Neural progenitor cell (in vitro differentiated cells): ENCODE results near the gene PYGO2.

Experiments used
- CTCF ChIP-seq: fragments of 200-600 bp; sonication (generic); IDR thresholded peaks from 2 replicates; pipeline ENCODE4 v1.5.1; 2017; ENCODE audit warnings: antibody characterized with exemption, mild to moderate bottlenecking
- EZH2 ChIP-seq: fragments of 200-600 bp; sonication (generic); IDR thresholded peaks from 2 replicates; pipeline ENCODE4 v1.6.1; 2017; ENCODE audit warnings: antibody characterized with exemption, mild to moderate bottlenecking, moderate library complexity
- EZH2phosphoT487 ChIP-seq: fragments of 200-600 bp; sonication (generic); IDR thresholded peaks from 2 replicates; pipeline ENCODE4 v1.6.1; 2017; ENCODE audit warnings: antibody characterized with exemption

GRCh38 chr1:154969860-154970452 lies 8.4 kb upstream of the PYGO2 start:
- TF ChIP-seq CTCF = no peak
- no peak for TF ChIP-seq EZH2
- no peak for TF ChIP-seq EZH2phosphoT487
